Ascending aorta (tissue), 2 donors: ENCODE results near the gene MAP3K1. TPM values are rescaled to one million over a fixed set of nuclear protein-coding genes. Genes with fewer than 3 reads are reported as not detected.

Experiments used
- DNase-seq, 2 donors: peaks; one replicate each; pipeline ENCODE4 v3.0.0-alpha.2; 2019; ENCODE audit warnings: low spot score in 2 of 2
- H3K27ac ChIP-seq, 2 donors: fragments of 200-600 bp; sonication (generic); one replicate each; pipeline ENCODE4 v1.5.1; 2016 to 2017; ENCODE audit warnings: mild to moderate bottlenecking in 1 of 2
- H3K27me3 ChIP-seq: fragments of 200-600 bp; sonication (generic); one replicate; pipeline ENCODE4 v1.5.1; 2017
- H3K36me3 ChIP-seq, 2 donors: fragments of 200-600 bp; sonication (generic); one replicate each; pipeline ENCODE4 v1.5.1; 2016
- H3K4me1 ChIP-seq, 2 donors: fragments of 200-600 bp; sonication (generic); one replicate each; pipeline ENCODE4 v1.5.1; 2016 to 2017; ENCODE audit warnings: mild to moderate bottlenecking in 1 of 2
- H3K4me3 ChIP-seq, 2 donors: fragments of 200-600 bp; sonication (generic); one replicate each; pipeline ENCODE4 v1.5.1; 2016 to 2017; ENCODE audit warnings: mild to moderate bottlenecking in 1 of 2
- H3K9me3 ChIP-seq, 2 donors: fragments of 200-600 bp; sonication (generic); one replicate each; pipeline ENCODE4 v1.5.1; 2016
- CTCF ChIP-seq, 3 experiments: fragments of 200-600 bp in 2 of 3; fragments of 450-650 bp in 1 of 3; sonication (generic) in 2 of 3; IDR thresholded peaks; one replicate each; pipeline ENCODE4 v1.5.1; 2016 to 2019; ENCODE audit warnings: antibody characterized with exemption in 3 of 3, mild to moderate bottlenecking in 1 of 3, moderate library complexity in 1 of 3
- intact Hi-C: fragments of 100-400 bp; cut with DNase I; formaldehyde crosslinking; loops from one replicate; pipeline ENCODE4 v1.15.1; 2023
- total RNA-seq: library from RNA; depleted of rRNA; stranded (reverse); fragments of >200 nt; gene quantifications from one replicate; pipeline ENCODE4 v1.1.0, GENCODE V29; 2016

Gene MAP3K1
- total RNA-seq, 1 donor from 2014 or later = 14.7 TPM

GRCh38 chr5:56824019-56824418 lies 8.7 kb downstream of the MAP3K1 start:
- H3K4me1 ChIP-seq = peaks cover 0 to 8% of the 10 kb centered on the region in 2 donors
- TF ChIP-seq CTCF (IDR thresholded peaks at IDR 0.05) = no peak
- H3K27ac ChIP-seq = no peak overlapping the region
- no peaks in the 10 kb centered on the region for H3K9me3 ChIP-seq
- no peak for DNase-seq
- intact Hi-C loops = no loop called here
- H3K4me3 ChIP-seq = no peak overlapping the region
- H3K27me3 ChIP-seq = no peaks in the 10 kb centered on the region
- no peaks in the 10 kb centered on the region for H3K36me3 ChIP-seq

- Histone ChIP-seq H3K9me3 (no peaks in the 10 kb centered on the region), H3K36me3 (no peaks in the 10 kb centered on the region), H3K27me3 (no peaks in the 10 kb centered on the region), H3K27ac (no peak overlapping the region), H3K4me1 (peaks cover 0 to 3% of the 10 kb centered on the region in 2 donors), H3K4me3 (no peak overlapping the region)
- no peak for TF ChIP-seq CTCF (IDR thresholded peaks at IDR 0.05)
- intact Hi-C loops = no loop called here
- no peak for DNase-seq
Observed at GRCh38 chr5:56825222-56825824, 10.0 kb downstream of the MAP3K1 start.

GRCh38 chr5:56827049-56827448 lies 11.7 kb downstream of the MAP3K1 start:
- peak in 2 of 3 experiments; percentile 24 for TF ChIP-seq CTCF (IDR thresholded peaks at IDR 0.05)
- DNase-seq = no peak
- Histone ChIP-seq H3K27me3 (no peaks in the 10 kb centered on the region), H3K27ac (no peak overlapping the region), H3K36me3 (no peaks in the 10 kb centered on the region), H3K9me3 (no peaks in the 10 kb centered on the region), H3K4me1 (peaks cover 0 to 3% of the 10 kb centered on the region in 2 donors), H3K4me3 (no peak overlapping the region)
- intact Hi-C loops = no loop called here

GRCh38 chr5:56827924-56828323 lies 12.6 kb downstream of the MAP3K1 start:
- Histone ChIP-seq H3K27me3 (no peaks in the 10 kb centered on the region), H3K27ac (no peak overlapping the region), H3K4me3 (no peak overlapping the region), H3K36me3 (no peaks in the 10 kb centered on the region), H3K9me3 (no peaks in the 10 kb centered on the region), H3K4me1 (peaks cover 0 to 3% of the 10 kb centered on the region in 2 donors)
- DNase-seq = no peak
- intact Hi-C loops = no loop called here
- no peak for TF ChIP-seq CTCF (IDR thresholded peaks at IDR 0.05)

- no peak for DNase-seq
- Histone ChIP-seq H3K4me3 (no peak overlapping the region), H3K27me3 (no peaks in the 10 kb centered on the region), H3K27ac (no peak overlapping the region), H3K9me3 (no peaks in the 10 kb centered on the region), H3K4me1 (peaks cover 0 to under 1% of the 10 kb centered on the region in 2 donors), H3K36me3 (no peaks in the 10 kb centered on the region)
- intact Hi-C loops = no loop called here
- no peak for TF ChIP-seq CTCF (IDR thresholded peaks at IDR 0.05)
Observed at GRCh38 chr5:56829137-56829908, 14.0 kb downstream of the MAP3K1 start.
